Stimulated activated CD8-positive, alpha-beta memory T cell treated with anti-CD3 and anti-CD28 coated beads, Interleukin-7, amount 100 ng/mL, for 24 hours (primary cell): ENCODE measurements around the gene FGFRL1.

Experiments used
- DNase-seq: peaks from one replicate; pipeline ENCODE4 v3.0.0-alpha.2; 2020; ENCODE audit warnings: low read depth

FGFRL1 gene

GRCh38 chr4:1011022-1011665 is at the start of gene FGFRL1:
Gene FGFRL1 (plus strand): TSS chr4:1011626. CDS start chr4:1012486, 860 bp downstream.
- DNase-seq: peak; percentile 87

GRCh38 chr4:962231-963208 is 48.9 kb upstream of the FGFRL1 start:
- no peak for DNase-seq

- no peak for DNase-seq
These were observed 47.9 kb upstream of the FGFRL1 start for GRCh38 chr4:963276-964225.

- DNase-seq: no peak
These were observed 46.9 kb upstream of the FGFRL1 start for GRCh38 chr4:964346-965025.

GRCh38 chr4:965048-965765 is 46.2 kb upstream of the FGFRL1 start:
- no peak for DNase-seq

GRCh38 chr4:965766-966134 is 45.7 kb upstream of the FGFRL1 start:
- no peak for DNase-seq

GRCh38 chr4:966266-967112 is 44.9 kb upstream of the FGFRL1 start:
- no peak for DNase-seq

- no peak for DNase-seq
These were observed 44.0 kb upstream of the FGFRL1 start for GRCh38 chr4:967113-968104.

GRCh38 chr4:968221-968620 is 43.2 kb upstream of the FGFRL1 start:
- no peak for DNase-seq

- no peak for DNase-seq
These were observed 42.6 kb upstream of the FGFRL1 start for GRCh38 chr4:968621-969394.

- no peak for DNase-seq
These were observed 41.2 kb upstream of the FGFRL1 start for GRCh38 chr4:970046-970745.

- no peak for DNase-seq
These were observed 40.4 kb upstream of the FGFRL1 start for GRCh38 chr4:970854-971520.

GRCh38 chr4:971666-972500 is 39.5 kb upstream of the FGFRL1 start:
- no peak for DNase-seq

- no peak for DNase-seq
These were observed 38.6 kb upstream of the FGFRL1 start for GRCh38 chr4:972651-973424.
